Mesenteric fat pad (tissue), 1 donor: Measurements from ENCODE around the gene ATRN. TPM values are rescaled to one million over a fixed set of nuclear protein-coding genes. Genes with fewer than 3 reads are reported as not detected.

Source experiments
- DNase-seq: peaks from one replicate; pipeline ENCODE4 v3.0.0-alpha.2; 2020; ENCODE audit warnings: low spot score
- total RNA-seq: library from RNA; stranded (reverse); fragmentation: NEBNext Ultra II Directional; extraction: Animal tissue kit (Norgen Biotek cat#: 25700); gene quantifications from one replicate; pipeline ENCODE4 v1.2.1, GENCODE V29; 2021
- donor health status: DM: yes; HTN: yes; CAD: no.

The ATRN gene
- total RNA-seq, 1 donor from 2014 or later: 32.5 TPM

DNA sequence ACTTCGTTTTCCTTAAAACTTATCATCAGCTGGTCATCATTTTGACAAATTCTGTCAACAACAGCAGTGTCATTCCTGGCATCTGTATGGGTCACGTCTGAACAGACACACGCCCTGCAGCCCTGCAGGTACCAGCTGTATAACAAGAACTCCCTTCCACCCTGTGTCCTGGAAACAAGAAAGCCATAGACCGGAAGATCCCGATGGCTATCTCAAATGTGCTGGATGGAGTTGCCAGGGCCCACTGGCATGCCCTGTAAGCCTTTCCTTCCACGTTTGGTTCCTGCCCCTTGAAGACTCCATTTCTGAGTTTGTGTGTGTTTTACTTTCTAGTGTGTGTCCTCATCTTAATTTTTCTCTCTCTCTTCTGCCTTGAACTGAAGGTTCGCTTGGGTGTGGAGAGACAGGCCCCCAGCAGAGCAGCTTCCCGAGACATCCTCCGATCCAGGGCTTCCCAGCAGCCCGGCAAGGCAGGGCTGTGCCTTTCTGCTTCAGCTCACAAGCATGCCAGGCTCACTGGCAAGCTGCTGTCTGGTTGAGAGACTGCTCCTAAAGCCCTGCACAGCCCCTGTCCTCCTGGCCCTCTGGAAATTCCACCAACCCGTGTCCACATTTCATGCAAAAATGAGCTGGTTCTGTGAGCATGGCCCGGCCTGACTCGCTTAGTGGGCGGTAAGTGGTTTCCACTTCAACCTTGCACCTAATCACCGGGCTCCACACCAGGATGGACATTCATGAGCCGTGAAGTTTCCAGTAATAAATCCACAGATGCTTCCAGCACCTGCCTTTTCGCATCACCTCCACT, 183.7 kb downstream of the ATRN start:
- peak; percentile 80 for DNase-seq

DNA sequence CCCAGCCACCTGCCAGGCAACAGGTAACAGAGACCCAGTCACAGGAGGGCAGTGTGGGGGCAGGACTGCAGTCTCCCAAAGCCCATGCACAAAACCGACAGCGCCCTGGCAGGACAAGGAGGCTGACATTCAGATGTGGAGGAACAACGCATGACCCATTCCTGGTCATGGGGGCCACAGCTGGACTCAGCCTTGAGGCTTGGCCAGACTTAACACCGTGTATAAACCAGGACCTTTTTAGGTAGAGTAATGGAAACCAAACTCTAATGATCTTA, 184.2 kb downstream of the ATRN start:
- peak; percentile 83 for DNase-seq

DNA sequence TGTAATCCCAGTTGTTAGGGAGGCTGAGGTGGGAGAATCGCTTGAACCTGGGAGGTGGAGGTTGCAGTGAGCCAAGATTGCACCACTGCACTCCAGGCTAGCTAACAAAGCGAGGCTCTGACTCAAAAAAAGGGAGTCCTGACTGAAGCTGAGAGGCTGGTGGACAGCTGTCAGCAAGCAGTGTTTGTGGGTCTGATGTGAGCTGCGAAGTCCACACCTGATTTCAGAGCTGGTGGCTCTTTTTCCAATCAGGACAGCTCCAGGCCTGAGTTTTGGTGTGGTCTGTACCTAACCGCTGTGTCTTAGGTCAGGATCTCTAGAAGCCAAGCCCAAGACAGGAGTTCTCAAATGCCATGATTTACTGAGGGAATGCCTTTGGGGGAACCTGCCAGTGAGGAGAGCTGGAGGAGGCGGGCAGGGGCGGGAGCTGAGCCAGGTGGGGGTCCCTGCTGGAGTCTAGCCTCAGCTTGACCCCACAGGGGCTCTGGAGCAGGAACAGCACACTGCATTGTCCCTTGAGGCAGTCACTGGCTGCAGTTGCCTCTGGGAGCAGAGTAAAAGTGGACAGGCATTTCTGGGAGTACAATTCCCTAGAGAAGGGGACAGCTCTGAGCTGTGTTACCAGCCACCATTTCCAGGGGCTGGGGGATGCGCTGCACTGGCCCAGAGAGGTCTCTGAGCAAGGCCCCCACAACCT, 187.3 kb downstream of the ATRN start:
- DNase-seq: no peak

DNA sequence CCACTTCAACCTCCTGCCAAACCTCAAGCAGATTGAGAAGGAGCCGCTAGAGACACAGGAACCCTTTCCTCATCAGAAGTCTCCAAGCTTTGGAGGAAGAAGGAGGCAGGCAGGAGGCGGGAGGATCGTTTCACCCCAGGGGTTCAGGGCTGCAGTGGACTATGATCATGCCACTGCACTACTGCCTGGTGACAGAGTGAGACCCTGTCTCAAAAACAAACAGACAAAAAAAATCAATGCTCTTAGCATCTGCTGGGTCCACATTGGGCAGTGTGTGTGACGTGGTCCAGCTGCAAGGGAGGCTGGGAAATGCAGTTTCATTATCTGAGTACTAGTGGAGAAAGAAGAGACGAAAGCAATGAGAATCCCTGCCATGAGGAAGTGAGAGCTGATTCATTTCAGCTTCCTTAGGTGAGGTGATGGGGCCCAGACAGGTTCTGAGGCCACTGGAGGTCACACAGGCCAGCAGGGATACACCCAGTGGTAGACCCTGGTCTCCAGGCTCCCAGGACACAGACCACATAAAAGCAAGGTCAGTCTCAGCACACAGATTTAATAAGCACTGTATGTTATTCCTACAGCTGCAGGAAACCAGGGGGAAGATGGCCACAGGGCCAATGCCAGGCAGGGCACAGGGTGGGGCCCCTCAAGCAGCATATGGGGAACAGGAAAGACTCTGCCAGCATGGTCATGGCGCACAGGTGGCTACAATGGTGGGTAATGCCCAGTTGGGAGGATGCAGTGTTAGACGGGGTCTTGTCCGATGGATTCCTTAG, 188.1 kb downstream of the ATRN start:
- DNase-seq: peak; percentile 72

DNA sequence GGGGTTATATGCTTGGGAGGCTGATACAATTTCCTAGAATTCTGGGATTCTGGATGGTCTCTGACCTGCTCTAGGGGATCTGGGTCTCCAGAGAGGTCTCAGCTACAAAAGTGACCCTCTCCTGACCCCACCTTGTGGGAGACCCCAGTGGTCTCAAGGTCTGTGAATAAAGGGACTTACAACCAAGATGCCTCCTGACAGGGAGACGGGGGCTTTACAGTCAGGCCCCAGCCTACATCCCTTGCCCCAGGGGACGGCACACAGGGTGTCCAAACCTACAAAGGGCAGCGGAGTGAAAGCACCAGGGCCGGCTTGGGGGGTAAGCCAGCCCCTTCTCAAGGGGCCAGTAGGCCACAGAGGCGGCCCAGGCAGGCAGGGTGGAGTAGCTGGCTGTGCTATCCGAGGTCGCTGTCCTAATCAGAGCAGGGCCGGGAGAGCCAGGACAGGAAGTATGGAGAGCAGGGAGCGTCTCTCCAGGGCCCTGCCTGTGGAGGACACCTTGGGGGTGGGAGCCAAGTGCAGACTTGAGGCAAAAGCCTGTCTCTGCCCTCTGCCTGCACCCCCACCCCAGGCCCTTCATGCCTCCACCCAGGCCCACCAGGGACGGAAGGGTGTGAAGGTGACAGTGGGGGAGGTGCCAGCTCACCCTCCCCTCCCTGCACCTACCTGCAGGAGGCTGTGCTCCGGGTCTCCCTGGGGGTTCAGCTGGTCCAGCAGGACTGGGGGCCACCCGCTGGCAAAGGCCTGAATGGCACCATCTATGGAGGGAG, 188.9 kb downstream of the ATRN start:
- DNase-seq: peak; percentile 67

DNA sequence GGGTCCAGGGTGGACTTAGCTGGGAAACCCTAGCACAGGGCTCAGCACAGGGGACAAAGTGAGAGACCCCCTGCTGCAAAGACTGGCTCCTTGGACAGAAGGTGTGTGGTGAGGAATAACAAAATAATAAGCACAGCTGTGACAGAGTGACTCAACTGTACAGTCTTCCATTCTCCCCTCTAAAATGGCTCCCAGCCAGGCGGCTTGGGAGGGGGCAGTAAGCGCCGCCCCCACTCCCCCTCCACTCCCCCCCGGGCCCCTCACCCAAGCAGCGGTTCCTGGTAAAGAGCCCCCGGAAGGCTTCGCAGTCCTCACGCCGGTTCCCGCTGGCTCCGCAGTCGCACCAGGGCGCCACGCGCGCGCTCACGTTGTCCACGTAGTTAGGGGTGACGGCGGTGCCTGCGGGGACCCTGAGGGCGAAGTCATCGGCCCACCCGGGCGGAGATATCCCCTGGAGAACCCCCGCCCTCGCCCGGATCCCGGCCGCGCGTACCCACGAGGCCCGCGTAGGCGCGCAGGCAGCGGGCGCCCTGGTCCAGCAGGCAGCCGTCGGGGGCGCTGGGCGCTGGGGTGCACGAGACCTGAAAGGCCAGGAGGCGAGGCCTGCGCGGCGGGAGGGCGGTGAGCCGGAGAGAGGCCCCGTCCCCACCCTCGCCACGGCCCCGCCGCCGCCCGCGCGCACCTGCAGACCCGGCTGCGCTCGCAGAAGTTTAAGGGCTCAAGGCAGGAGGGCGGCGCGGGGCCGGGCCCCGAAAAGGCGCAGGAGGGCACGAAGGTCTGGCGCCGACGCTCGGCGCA, 189.6 kb downstream of the ATRN start:
- peak; percentile 82 for DNase-seq

DNA sequence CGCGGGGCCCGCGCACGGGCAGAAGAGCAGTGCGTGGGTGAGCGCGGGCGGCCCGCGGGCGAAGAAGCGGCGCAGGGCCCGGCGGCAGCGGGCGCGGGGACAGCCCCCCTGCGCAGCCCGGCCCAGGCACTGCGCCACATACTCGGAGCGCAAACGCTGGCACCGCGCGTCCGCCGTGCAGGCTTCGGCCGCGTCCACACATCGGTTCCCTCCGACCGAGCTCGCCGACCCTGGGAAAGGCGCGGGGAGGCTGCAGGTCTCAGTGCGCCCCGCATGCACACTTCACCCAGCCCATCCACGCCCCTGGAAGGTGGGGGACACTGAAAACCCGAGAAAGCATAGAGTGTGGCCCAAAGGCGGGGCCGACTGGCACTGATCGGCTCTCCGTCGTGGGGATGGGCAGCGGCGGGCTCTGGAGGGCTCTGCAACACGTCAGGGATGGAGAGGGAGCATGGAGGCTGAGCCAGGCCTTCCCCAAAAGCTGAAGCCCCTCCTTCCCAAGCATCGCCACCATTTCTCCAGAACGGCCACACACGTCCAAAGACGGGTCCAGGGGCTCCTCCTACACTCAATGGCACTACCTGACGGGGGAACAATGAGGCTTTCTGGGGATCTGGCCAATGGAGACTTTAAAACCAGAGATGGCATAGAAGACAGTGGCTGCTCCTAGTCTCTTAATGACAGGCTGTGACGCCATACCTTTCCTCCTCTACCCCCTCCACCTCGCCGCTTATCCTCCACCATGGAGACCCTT, 190.4 kb downstream of the ATRN start:
- DNase-seq: peak; percentile 74

DNA sequence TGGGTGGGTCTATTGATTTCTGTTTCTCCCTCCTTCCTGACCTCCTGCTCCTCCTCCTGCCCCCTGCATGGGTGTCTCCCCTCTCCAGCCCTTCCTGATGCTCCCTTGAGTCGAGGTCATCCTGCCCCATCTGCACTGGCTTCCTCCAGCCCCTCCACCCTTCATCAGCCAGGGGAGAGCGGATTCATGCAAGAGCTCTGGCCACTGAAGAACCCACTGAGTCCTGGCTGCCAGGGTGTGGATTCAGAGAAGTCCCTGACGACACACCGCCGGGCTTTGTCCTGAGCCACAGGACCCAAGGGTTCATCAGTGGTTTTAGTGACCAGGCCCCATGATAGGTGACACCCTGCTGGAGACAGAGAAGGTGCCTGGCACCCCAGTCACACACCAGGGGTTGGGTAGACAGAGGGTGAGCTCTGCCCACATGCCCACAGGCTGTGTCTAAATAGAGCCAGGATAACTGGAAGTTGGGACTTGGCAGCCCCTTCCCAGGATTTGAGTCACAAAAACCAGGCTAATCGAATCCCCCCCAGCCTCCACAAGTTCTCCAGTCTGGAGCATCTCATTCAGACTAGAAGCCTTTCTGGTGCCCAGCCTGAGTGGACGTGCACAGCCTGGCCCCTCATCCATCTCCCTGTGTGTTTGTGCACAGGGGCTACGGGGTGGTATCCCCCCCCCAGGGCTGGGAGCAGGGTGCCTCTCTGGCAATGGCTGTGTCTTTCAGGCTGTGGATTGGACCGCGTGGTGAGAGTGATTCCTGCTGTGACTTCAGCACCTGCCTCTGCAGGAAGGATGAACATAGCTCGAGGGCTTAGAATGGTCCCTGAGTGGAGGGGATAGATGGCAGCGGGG, 191.2 kb downstream of the ATRN start:
- no peak for DNase-seq

DNA sequence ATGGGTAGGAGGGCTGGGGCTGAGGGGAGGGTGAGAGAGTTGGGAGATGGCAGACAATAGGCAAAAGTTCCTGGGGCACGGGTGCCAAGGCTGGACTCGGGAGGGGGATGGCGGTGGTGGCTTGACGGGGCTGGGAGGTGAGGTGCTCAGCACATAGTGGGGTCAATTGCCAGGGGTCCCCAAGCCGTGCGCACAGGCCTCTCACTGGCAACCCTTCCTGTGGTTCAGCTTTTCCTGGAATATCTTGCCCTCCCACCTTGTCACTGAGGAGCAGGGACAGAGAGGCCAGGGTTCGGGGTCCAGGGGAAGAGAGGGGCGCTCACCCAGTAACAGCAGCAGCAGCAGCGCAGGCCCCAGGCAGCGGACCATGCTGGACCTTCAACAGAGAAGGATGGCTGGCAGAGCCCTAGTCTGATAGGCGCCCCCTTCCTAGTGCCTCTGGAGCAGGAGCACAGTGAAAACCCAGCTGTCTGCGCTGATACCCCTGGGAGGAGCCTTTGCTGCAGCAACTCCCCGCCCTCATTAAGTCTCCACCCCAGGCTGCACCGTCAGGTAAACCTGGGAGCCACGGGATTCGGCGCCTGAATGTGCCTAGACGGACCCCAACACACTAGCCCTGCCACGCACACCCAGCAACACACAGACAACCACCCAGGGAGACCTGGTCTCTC, 192.3 kb downstream of the ATRN start, which contains the start of gene GFRA4:
Gene GFRA4, minus strand, starts transcription at position 369 of the 671 bp plus-strand sequence. Its CDS starts 0 bp downstream, at position 369.
- no peak for DNase-seq

DNA sequence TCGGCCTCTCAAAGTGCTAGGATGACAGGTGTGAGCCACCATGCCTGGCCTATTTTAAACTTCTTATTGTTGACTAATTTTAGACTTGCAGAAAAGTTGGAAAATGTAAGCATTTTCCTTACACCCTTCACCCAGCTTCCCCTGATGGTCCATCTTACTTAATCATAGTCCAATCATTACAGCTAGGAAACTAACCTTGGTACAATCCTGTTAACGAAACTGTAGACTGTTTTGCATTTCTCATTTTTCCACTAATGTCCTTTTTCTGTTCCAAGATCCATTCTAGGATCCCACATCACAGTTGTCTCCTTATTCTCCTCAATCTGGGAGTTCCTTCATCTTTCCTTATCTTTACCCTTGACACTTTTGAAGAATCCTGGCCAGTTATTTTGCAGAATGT, 193.0 kb downstream of the ATRN start:
- no peak for DNase-seq

DNA sequence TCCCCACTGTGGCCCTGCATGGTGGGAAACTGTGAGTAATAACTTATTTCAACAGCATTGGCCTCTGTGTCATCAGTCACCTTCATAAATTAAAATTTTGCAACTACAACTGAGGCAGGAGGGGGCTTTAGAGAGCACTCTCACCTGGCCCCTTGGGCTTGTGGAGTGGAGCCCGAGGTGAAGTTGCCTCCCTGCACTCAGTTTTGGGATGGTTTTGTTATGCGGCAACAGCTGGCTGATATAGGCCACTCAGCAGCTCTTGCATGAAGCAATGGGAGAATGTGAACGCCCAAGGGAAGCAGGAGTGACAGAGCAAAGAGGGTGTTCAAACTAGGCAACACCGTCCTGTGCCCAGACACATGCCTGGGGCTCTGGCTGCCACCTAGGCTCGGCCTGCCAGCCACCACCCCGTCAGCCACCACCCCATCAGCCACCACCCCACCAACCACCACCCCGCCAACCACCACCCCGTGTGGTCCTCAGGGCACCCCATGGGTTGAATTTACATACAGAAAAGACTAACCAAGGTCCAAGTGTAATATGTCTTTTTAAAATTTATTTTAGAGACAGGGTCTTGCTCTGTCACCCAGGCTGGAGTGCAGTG, 196.7 kb downstream of the ATRN start:
- DNase-seq: no peak

DNA sequence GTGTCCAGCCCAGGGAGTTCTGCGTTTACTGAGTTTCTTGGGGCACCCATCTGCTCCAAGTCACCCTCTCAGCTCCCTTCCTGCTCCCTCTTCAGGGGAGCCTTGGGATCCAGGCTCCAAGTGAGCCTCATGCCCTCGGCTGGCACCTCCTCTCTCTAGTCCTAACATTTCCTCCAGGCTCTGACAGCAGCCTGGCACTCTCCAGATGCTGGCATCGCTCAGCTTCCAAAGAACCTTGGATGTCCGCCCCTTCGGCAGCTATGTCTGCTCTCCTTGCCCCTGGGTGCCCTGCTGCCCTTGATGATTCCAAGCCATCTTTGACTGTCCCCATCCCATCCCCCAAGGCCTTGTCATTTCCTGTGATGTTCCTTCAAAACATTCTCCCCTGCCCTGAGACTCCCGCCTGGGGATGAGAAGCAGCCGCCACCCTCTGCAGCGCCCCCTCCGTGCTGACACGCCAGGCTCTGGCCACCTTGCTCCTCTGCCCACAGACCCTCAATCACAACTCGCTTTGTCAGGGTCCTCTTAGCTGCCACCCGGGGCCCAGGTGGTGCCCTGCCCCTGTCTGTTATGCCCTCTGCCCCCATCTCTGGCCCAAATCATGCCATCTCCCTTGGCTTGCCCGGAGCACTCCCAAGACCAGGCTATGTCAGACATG, 199.0 kb downstream of the ATRN start:
- no peak for DNase-seq

DNA sequence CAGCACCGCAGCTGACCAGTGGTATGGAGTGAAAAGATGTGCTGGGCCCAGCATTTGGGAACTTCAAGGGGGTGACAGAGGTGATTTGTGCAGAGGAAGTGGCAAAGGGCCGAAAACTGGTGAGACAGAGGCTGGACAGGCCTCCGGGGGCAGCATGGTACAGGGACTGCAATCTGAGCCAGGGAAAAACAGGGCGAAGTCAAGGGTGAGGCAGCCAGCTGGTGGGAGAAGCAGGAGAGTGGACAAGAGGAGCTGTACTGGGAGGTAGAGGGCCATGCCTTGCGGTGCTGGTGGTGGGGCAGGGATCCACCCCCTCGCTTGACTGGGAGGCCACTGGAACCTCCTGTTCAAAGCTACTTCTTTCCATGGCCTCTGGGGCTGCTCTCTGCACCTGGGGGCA, 199.7 kb downstream of the ATRN start:
- no peak for DNase-seq

DNA sequence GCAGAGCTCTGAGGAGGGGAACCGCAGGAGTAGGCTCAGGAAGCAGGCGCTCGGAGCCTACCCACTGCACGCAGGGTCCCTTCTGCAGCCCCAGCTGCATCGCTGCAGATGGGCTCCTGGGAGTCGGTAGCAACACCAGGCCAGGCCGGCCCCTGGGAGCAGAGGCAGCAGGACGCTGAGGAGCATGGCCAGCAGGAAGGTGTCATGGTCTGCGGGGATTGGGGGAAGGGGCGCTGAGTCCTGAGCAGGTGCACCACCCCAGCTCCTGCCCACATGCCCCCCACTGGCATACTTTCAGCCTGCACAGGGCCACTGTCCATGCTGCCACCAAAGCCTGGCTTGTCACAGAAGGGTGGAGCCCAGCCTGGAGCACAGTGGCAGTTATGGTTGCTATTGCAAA, 200.1 kb downstream of the ATRN start:
- no peak for DNase-seq

DNA sequence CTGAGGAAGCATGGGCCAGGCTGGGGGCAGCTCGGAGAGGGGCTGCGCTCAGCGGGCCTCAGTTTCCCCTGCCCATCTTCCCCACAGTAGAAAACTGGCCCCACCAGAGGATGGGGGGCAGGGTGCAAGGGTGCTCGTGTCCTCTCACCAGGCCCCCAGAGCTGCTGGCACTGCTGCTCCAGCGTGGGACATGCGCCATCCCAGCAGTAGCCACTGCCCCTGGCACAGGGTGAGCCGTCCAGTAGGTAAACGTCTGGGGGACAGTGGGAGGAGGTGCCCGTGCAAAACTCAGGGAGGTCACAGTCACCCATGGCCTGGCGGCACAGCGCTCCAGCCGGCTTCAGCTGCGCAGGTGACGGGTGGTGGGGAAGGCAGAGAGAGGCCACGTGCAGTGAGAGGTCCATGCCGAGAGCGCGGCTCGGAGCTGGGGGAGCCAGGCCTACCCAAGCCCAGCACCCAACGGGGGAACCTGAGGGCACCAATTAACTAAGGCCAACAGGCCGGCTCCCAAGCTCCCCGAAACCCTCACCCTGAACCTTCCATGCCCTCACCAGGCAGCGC, 201.2 kb downstream of the ATRN start:
- no peak for DNase-seq

DNA sequence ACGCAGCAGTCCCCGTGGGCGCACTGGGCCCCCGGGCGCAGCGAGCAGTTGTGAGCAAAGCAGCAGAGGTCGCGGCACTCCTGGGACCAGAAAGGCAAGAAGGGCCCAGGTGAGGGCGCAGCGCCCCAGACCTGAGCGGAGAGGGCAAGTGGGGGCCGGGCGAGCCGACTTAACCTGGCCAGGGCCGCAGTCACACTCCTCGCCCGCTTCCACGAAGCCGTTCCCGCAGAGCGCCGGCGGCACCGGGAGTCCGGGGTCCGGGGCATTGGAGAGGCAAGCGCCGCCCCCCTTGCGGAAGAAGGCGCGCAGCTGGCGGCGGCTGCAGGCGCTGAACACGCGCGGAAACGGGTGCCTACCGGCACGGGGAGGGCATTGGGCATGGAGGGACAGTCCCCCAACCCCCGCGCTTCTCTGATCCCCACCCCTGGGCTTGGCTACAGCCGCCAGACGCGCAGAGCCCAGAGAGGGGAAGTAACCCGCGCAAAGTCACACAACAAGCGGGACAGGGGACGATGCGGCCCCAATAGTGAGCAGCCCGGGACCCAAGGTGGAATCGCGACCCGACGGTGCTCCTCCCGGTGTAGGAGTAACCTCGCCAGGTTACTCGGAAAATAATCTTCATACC, 201.8 kb downstream of the ATRN start:
- DNase-seq: no peak
